A375 (cell line): Measurements from ENCODE around the gene TEAD2. TPM values are rescaled to one million over a fixed set of nuclear protein-coding genes. Genes with fewer than 3 reads are reported as not detected.

Experiments
- small RNA-seq: library from RNA; depleted of rRNA; stranded (forward); fragments of <200 nt; gene quantifications from one replicate; pipeline ENCODE3, GENCODE V24; 2014
- total RNA-seq: library from RNA; depleted of rRNA; stranded (reverse); fragments of >200 nt; shearing (Covaris generic); gene quantifications from 2 replicates; pipeline ENCODE4 v1.2.3, GENCODE V29; 2014; rRNA removed

Gene TEAD2
- 14.5 and 14.9 TPM in 2 replicates for total RNA-seq

GRCh38 chr19:49362048-49362928, at the start of gene TEAD2:
Gene TEAD2 (minus strand): TSS chr19:49362416. CDS start chr19:49360075, 2,341 bp downstream.

GRCh38 chr19:49387936-49388372, 25.7 kb upstream of the TEAD2 start, which contains the start of gene KASH5:
Gene KASH5 (plus strand): TSS chr19:49388249. CDS start chr19:49390884, 2,635 bp downstream.

GRCh38 chr19:49363268-49364082, 1.3 kb upstream of the TEAD2 start, which contains the start of gene DKKL1:
Gene DKKL1 (plus strand): TSS chr19:49363877. CDS start chr19:49363999, 122 bp downstream.

GRCh38 chr19:49335071-49335783, 27.0 kb downstream of the TEAD2 start, which contains the start of gene CD37:
Gene CD37 (plus strand): TSS chr19:49335406. CDS start chr19:49335541, 135 bp downstream.

GRCh38 chr19:49324801-49325576, 37.2 kb downstream of the TEAD2 start, which contains the start of gene SLC6A16:
Gene SLC6A16 (minus strand): TSS chr19:49325191. CDS start chr19:49311347, 13,844 bp downstream.

Small RNA genes within 50 kb of the gene (small RNA-seq; reads per million reads assigned to genes)
- not detected for gene MIR4324

Other genes starting within 250 kb of the TEAD2 start
- gene LIN7B, start 248.0 kb downstream of the TEAD2 start, total RNA-seq, result 8.1 and 9.5 TPM in 2 replicates
- 2.2 and 4.1 TPM in 2 replicates for gene C19orf73, start 243.3 kb downstream of the TEAD2 start, total RNA-seq
- 17.6 and 25.5 TPM in 2 replicates for gene PPFIA3, start 242.9 kb downstream of the TEAD2 start, total RNA-seq
- gene HRC, start 207.0 kb downstream of the TEAD2 start, total RNA-seq, result not detected in 2 replicates
- gene TRPM4, start 204.6 kb downstream of the TEAD2 start, total RNA-seq, result 14.0 and 14.4 TPM in 2 replicates
- 0.11 TPM in 1 of 2 replicates, not detected in the other for gene SLC6A16, start 37.2 kb downstream of the TEAD2 start, total RNA-seq
- not detected in 2 replicates for gene CD37, start 27.0 kb downstream of the TEAD2 start, total RNA-seq
- 0.30 and 0.48 TPM in 2 replicates for gene DKKL1, start 1.5 kb upstream of the TEAD2 start, total RNA-seq
- 0.79 and 1.0 TPM in 2 replicates for gene KASH5, start 25.8 kb upstream of the TEAD2 start, total RNA-seq
- not detected in 2 replicates for gene PTH2, start 61.0 kb upstream of the TEAD2 start, total RNA-seq
- gene GFY, start 63.0 kb upstream of the TEAD2 start, total RNA-seq, result not detected in 2 replicates
- 0.11 TPM in 1 of 2 replicates, not detected in the other for gene SLC17A7, start 79.1 kb upstream of the TEAD2 start, total RNA-seq
- 266 and 279 TPM in 2 replicates for gene PIH1D1, start 89.4 kb upstream of the TEAD2 start, total RNA-seq
- 87.2 and 102 TPM in 2 replicates for gene ALDH16A1, start 90.8 kb upstream of the TEAD2 start, total RNA-seq
- gene FLT3LG, start 111.8 kb upstream of the TEAD2 start, total RNA-seq, result 3.3 and 6.1 TPM in 2 replicates
- 5,213 and 5,831 TPM in 2 replicates for gene RPL13A, start 125.2 kb upstream of the TEAD2 start, total RNA-seq
- gene RPS11, start 134.0 kb upstream of the TEAD2 start, total RNA-seq, result 4,349 and 4,396 TPM in 2 replicates
- gene FCGRT, start 150.2 kb upstream of the TEAD2 start, total RNA-seq, result 0.05 TPM in 1 of 2 replicates, not detected in the other
- gene RCN3, start 165.6 kb upstream of the TEAD2 start, total RNA-seq, result 12.7 and 14.9 TPM in 2 replicates
- 123 and 143 TPM in 2 replicates for gene NOSIP, start 218.1 kb upstream of the TEAD2 start, total RNA-seq
- gene PRRG2, start 218.9 kb upstream of the TEAD2 start, total RNA-seq, result 0.74 and 2.8 TPM in 2 replicates
- 7.6 and 10.9 TPM in 2 replicates for gene PRR12, start 228.8 kb upstream of the TEAD2 start, total RNA-seq